HepG2 (cell line): Measurements from ENCODE around the gene RUVBL1. TPM values are rescaled to one million over a fixed set of nuclear protein-coding genes. Genes with fewer than 3 reads are reported as not detected.

Experiments
- ATAC-seq: fragments of 200-7000 bp; cut with Tn5 transposase; 3 replicates; pipeline ENCODE4 v1.9.1; 2020; ENCODE audit warnings: mild to moderate bottlenecking, moderate library complexity
- BruUV-seq: library from RNA; stranded (reverse); fragments of 400-500 nt; replicated peaks from 2 replicates; lab custom pipeline; 2021; lab: Mats Ljungman, UMichigan
- CTCF ChIA-PET: fragments of 300-600 bp; formaldehyde crosslinking; extraction: SDS; loops from one replicate; lab custom pipeline; 2021; ENCODE audit warnings: low total read pairs, inconsistent platforms, low intra/inter-chr PET ratio; lab: Yijun Ruan, JAX
- POLR2A ChIA-PET: fragments of 350-600 bp; sonication (Branson Sonifier 250); formaldehyde crosslinking; loops from one replicate; lab custom pipeline; 2020; ENCODE audit warnings: antibody characterized with exemption, inconsistent platforms; lab: Yijun Ruan, JAX
- DNase-seq: peaks from one replicate; pipeline ENCODE4 v3.0.0-alpha.2; 2015; ENCODE audit warnings: low spot score
- FAIRE-seq: peaks from 3 replicates; lab custom pipeline; 2011; peaks lifted over from hg19 to GRCh38; lab: Jason Lieb, UNC
- H2AFZ ChIP-seq: one replicate; pipeline ENCODE4 v1.6.1; 2011; ENCODE audit warnings: low read length, inconsistent platforms
- H3K27ac ChIP-seq: fragments of 300-600 bp; 3 replicates; pipeline ENCODE4 v1.8.0; 2011; ENCODE audit warnings: mixed run types, mild to moderate bottlenecking, mixed read lengths, low read length, inconsistent platforms; ENCODE audit not compliant: insufficient read depth; ENCODE audit errors: extremely low read length
- H3K27me3 ChIP-seq, 2 experiments: fragments of 200-600 bp in 1 of 2; 2 replicates in 1 of 2; 3 replicates in 1 of 2; pipeline versions ENCODE4 v1.6.0 to v1.8.0; 2011; ENCODE audit warnings: low read length in 2 of 2, mild to moderate bottlenecking in 2 of 2, moderate library complexity in 2 of 2, inconsistent platforms in 1 of 2; ENCODE audit not compliant: insufficient read depth in 2 of 2, control insufficient read depth in 1 of 2
- H3K36me3 ChIP-seq, 2 experiments: fragments of 200-600 bp in 1 of 2; replicated peaks in 1 of 2; 2 replicates in 1 of 2; 3 replicates in 1 of 2; pipeline versions ENCODE4 v1.5.1 to v1.8.0; 2011; ENCODE audit warnings: low read length in 2 of 2, inconsistent platforms in 1 of 2; ENCODE audit not compliant: insufficient read depth in 2 of 2, control insufficient read depth in 1 of 2
- H3K4me1 ChIP-seq: 2 replicates; pipeline ENCODE4 v1.5.1; 2012; ENCODE audit warnings: low read length, inconsistent platforms; ENCODE audit not compliant: insufficient read depth
- H3K4me2 ChIP-seq: 2 replicates; pipeline ENCODE4 v1.6.0; 2011; ENCODE audit warnings: low read depth, low read length, inconsistent platforms
- H3K4me3 ChIP-seq, 3 experiments: fragments of 200-600 bp in 1 of 3; sonication (generic), shearing (Covaris generic) in 1 of 3; replicated peaks in 1 of 3; 2 replicates each; pipeline ENCODE4 v1.5.1; 2011 to 2016; ENCODE audit warnings: low read length in 3 of 3, inconsistent platforms in 2 of 3, low read depth in 2 of 3, mild to moderate bottlenecking in 2 of 3, control low read depth in 1 of 3, mixed read lengths in 1 of 3; ENCODE audit not compliant: insufficient read depth in 1 of 3
- H3K79me2 ChIP-seq: one replicate; pipeline ENCODE4 v1.6.1; 2011; ENCODE audit warnings: low read length, inconsistent platforms; ENCODE audit not compliant: insufficient read depth
- H3K9ac ChIP-seq: 2 replicates; pipeline ENCODE4 v1.6.0; 2011; ENCODE audit warnings: mild to moderate bottlenecking, low read depth, low read length, inconsistent platforms; ENCODE audit not compliant: insufficient read depth
- H3K9me3 ChIP-seq: 2 replicates; pipeline ENCODE4 v1.5.1; 2012; ENCODE audit warnings: mild to moderate bottlenecking, low read length
- H4K20me1 ChIP-seq: 2 replicates; pipeline ENCODE4 v1.6.0; 2011; ENCODE audit warnings: inconsistent platforms, mild to moderate bottlenecking, low read length, moderate library complexity; ENCODE audit not compliant: insufficient read depth
- ATRX ChIP-seq: sonication (generic); formaldehyde crosslinking; IDR thresholded peaks from 2 replicates; pipeline ENCODE4 v1.4.0; 2020; ENCODE audit warnings: missing genetic modification reagents, borderline replicate concordance
- FOSL2 ChIP-seq: sonication (generic); formaldehyde crosslinking; IDR thresholded peaks from 2 replicates; pipeline ENCODE4 v1.4.0; 2020; ENCODE audit warnings: missing genetic modification reagents
- FOXA3 ChIP-seq: IDR thresholded peaks from 2 replicates; pipeline ENCODE4 v1.6.1; 2016; ENCODE audit warnings: missing genetic modification reagents, missing compliant biosample characterization
- FOXP1 ChIP-seq, 2 experiments: fragments of 450-650 bp in 1 of 2; IDR thresholded peaks; 2 replicates each; pipeline ENCODE4 v1.6.1; 2017 to 2018; ENCODE audit warnings: antibody characterized with exemption in 1 of 2
- HMG20A ChIP-seq: IDR thresholded peaks from 2 replicates; pipeline ENCODE4 v1.6.1; 2016; ENCODE audit warnings: borderline replicate concordance
- NCOA1 ChIP-seq: sonication (generic); formaldehyde crosslinking; IDR thresholded peaks from 2 replicates; pipeline ENCODE4 v1.9.0; 2021; ENCODE audit warnings: missing genetic modification reagents
- SNAI1 ChIP-seq: sonication (generic); formaldehyde crosslinking; IDR thresholded peaks from 2 replicates; pipeline ENCODE4 v1.5.0; 2020; ENCODE audit warnings: mild to moderate bottlenecking, missing genetic modification reagents, borderline replicate concordance
- ZNF180 ChIP-seq: sonication (generic); formaldehyde crosslinking; IDR thresholded peaks from 2 replicates; pipeline ENCODE4 v1.4.0; 2020; ENCODE audit warnings: low read depth, missing genetic modification reagents, borderline replicate concordance
- ZNF292 ChIP-seq: sonication (generic); formaldehyde crosslinking; IDR thresholded peaks from 2 replicates; pipeline ENCODE4 v1.8.1; 2022; ENCODE audit warnings: mild to moderate bottlenecking, low read depth, missing genetic modification reagents, borderline replicate concordance
- ZNF337 ChIP-seq: sonication (generic); formaldehyde crosslinking; IDR thresholded peaks from 2 replicates; pipeline ENCODE4 v1.5.1; 2020; ENCODE audit warnings: missing genetic modification reagents, low read depth, mild to moderate bottlenecking, borderline replicate concordance
- ZNF414 ChIP-seq: sonication (generic); formaldehyde crosslinking; IDR thresholded peaks from 2 replicates; pipeline ENCODE4 v1.5.0; 2020; ENCODE audit warnings: missing genetic modification reagents
- ZNF574 ChIP-seq: sonication (generic); formaldehyde crosslinking; IDR thresholded peaks from 2 replicates; pipeline ENCODE4 v1.4.0; 2020; ENCODE audit warnings: missing genetic modification reagents
- ZNF891 ChIP-seq: sonication (generic); formaldehyde crosslinking; IDR thresholded peaks from 2 replicates; pipeline ENCODE4 v1.5.0; 2020; ENCODE audit warnings: mild to moderate bottlenecking, missing genetic modification reagents
- WGBS: methylation state at CpG from one replicate; pipeline ENCODE4 v1.1.6; 2017; ENCODE audit warnings: low lambda C conversion rate; 5-methylcytosine and 5-hydroxymethylcytosine counted together
- in situ Hi-C: cut with HindIII; loops from 2 replicates; pipeline ENCODE4 v1.10.0; 2017; ENCODE audit warnings: low pct_unique_long_range_greater_than_20kb; ENCODE audit not compliant: extremely low pct_ligation_motif_present
- intact Hi-C: fragments of 100-400 bp; cut with micrococcal nuclease; formaldehyde crosslinking; loops from one replicate; pipeline ENCODE4 v1.10.0; 2022; ENCODE audit not compliant: unreplicated experiment
- polyA plus RNA-seq, 8 experiments: library from polyadenylated mRNA; depleted of rRNA in 3 of 8; stranded (reverse) in 7 of 8; unstranded in 1 of 8; fragments of >200 nt; fragmentation: Illumina TruSeq in 4 of 8; extraction: Trizol in 4 of 8; gene quantifications; 2 replicates each; pipeline versions ENCODE4 v1.2.1 to v1.2.3, GENCODE V29; 2011 to 2016; ENCODE audit warnings: low read depth in 4 of 8, missing spikeins in 1 of 8, mixed read lengths in 1 of 8; ENCODE audit not compliant: insufficient read depth in 1 of 8
- total RNA-seq, 5 experiments: library from RNA; depleted of rRNA; stranded (reverse); fragments of >200 nt; fragmentation: Illumina TruSeq; extraction: Trizol; gene quantifications; 2 replicates each; pipeline ENCODE4 v1.2.3, GENCODE V29; 2016; ENCODE audit warnings: low read depth in 1 of 5
- TF ChIP-seq, protein P1 (sequence below): sonication (generic); formaldehyde crosslinking; IDR thresholded peaks from 2 replicates; pipeline ENCODE4 v1.5.0; 2020; ENCODE audit warnings: missing genetic modification reagents
- TF ChIP-seq, protein P2 (sequence below): sonication (generic); formaldehyde crosslinking; IDR thresholded peaks from 2 replicates; pipeline ENCODE4 v1.4.0; 2020; ENCODE audit warnings: missing genetic modification reagents
- TF ChIP-seq, protein P3 (sequence below): sonication (generic); formaldehyde crosslinking; IDR thresholded peaks from 2 replicates; pipeline ENCODE4 v1.5.1; 2020; ENCODE audit warnings: mild to moderate bottlenecking, moderate library complexity, missing genetic modification reagents

RUVBL1 gene
- total and polyA plus RNA-seq, 2 of the 13 experiments (the other 11 are each of a cell fraction or from before 2014, with no cell fraction given): 32.7 to 86.3 TPM

- peaks cover 32% of the 10 kb centered on the region for H3K4me1 ChIP-seq
- ChIA-PET CTCF (no interaction called here), POLR2A (interaction anchor here (0.6 to 1.2 kb wide), 3 partner anchors 17 to 30 kb away, joined by 4 to 6 read pairs (median 5); partner anchors contain the start of gene SEC61A1)
- WGBS: 0% methylated on average over 1 of the region's 1 CpG
- no peaks in the 10 kb centered on the region for H4K20me1 ChIP-seq
- no peaks in the 10 kb centered on the region for H3K36me3 ChIP-seq
- in situ Hi-C loops (no loop called here), intact Hi-C loops (no loop called here)
- H3K9me3 ChIP-seq: no peaks in the 10 kb centered on the region
- FAIRE-seq (peak; percentile 86), DNase-seq (peak; percentile 74), ATAC-seq (peak; percentile 98)
- H2AFZ ChIP-seq: no peak overlapping the region
- peaks cover 0 to 3% of the 10 kb centered on the region in 2 experiments; a peak in 2 of 5 replicates for H3K27me3 ChIP-seq
- H3K4me3 ChIP-seq: no peak overlapping the region; a peak in 1 of 6 replicates
- no peak overlapping the region for H3K9ac ChIP-seq
- no peak overlapping the region for H3K27ac ChIP-seq
- no peaks in the 10 kb centered on the region for H3K79me2 ChIP-seq
- H3K4me2 ChIP-seq: peak overlapping the region; percentile 40
- BruUV-seq: no TSS peak
- 0 out of 2 replicates have a peak, but pooled peaks have one; percentile 25 for TF ChIP-seq ZNF292 (CRISPR knock-in tag)
- TF ChIP-seq ZNF574 (CRISPR knock-in tag): no peak
- no peak for TF ChIP-seq ZNF414 (CRISPR knock-in tag)
- TF ChIP-seq FOSL2 (CRISPR knock-in tag): 0 out of 2 replicates have a peak, but pooled peaks have one; percentile 11
- peak; percentile 75 for TF ChIP-seq FOXP1 (IDR thresholded peaks at IDR 0.05)
- peak; percentile 97 for TF ChIP-seq FOXP1 (CRISPR knock-in tag; IDR thresholded peaks at IDR 0.05)
- TF ChIP-seq ZNF180 (CRISPR knock-in tag): no peak
- TF ChIP-seq NCOA1: no peak
- no peak for TF ChIP-seq ZNF337 (CRISPR knock-in tag)
- no peak for TF ChIP-seq SNAI1 (CRISPR knock-in tag)
- TF ChIP-seq ATRX (CRISPR knock-in tag): no peak
- TF ChIP-seq ZNF891 (CRISPR knock-in tag): no peak
- TF ChIP-seq, protein P1, sequence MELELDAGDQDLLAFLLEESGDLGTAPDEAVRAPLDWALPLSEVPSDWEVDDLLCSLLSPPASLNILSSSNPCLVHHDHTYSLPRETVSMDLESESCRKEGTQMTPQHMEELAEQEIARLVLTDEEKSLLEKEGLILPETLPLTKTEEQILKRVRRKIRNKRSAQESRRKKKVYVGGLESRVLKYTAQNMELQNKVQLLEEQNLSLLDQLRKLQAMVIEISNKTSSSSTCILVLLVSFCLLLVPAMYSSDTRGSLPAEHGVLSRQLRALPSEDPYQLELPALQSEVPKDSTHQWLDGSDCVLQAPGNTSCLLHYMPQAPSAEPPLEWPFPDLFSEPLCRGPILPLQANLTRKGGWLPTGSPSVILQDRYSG (CRISPR knock-in tag): no peak
- peak; percentile 69 for TF ChIP-seq FOXA3 (CRISPR knock-in tag)
- TF ChIP-seq, protein P2, sequence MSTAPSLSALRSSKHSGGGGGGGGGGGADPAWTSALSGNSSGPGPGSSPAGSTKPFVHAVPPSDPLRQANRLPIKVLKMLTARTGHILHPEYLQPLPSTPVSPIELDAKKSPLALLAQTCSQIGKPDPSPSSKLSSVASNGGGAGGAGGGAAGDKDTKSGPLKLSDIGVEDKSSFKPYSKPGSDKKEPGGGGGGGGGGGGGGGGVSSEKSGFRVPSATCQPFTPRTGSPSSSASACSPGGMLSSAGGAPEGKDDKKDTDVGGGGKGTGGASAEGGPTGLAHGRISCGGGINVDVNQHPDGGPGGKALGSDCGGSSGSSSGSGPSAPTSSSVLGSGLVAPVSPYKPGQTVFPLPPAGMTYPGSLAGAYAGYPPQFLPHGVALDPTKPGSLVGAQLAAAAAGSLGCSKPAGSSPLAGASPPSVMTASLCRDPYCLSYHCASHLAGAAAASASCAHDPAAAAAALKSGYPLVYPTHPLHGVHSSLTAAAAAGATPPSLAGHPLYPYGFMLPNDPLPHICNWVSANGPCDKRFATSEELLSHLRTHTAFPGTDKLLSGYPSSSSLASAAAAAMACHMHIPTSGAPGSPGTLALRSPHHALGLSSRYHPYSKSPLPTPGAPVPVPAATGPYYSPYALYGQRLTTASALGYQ (CRISPR knock-in tag): no peak
- peak; percentile 62; the same call in 1 of the 2 replicates for TF ChIP-seq HMG20A (CRISPR knock-in tag)
- TF ChIP-seq, protein P3, sequence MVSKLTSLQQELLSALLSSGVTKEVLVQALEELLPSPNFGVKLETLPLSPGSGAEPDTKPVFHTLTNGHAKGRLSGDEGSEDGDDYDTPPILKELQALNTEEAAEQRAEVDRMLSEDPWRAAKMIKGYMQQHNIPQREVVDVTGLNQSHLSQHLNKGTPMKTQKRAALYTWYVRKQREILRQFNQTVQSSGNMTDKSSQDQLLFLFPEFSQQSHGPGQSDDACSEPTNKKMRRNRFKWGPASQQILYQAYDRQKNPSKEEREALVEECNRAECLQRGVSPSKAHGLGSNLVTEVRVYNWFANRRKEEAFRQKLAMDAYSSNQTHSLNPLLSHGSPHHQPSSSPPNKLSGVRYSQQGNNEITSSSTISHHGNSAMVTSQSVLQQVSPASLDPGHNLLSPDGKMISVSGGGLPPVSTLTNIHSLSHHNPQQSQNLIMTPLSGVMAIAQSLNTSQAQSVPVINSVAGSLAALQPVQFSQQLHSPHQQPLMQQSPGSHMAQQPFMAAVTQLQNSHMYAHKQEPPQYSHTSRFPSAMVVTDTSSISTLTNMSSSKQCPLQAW: peak; percentile 88
Measured at GRCh38 chr3:128036119-128036518, 87.5 kb downstream of the RUVBL1 start.
